T1000 (cell line): ENCODE results near the gene KDM2A.
A peak's percentile ranks its signal among the peaks of the same experiment; 100 is the strongest.

Experiments
- DNase-seq: peaks from one replicate; lab custom pipeline; 2025; ENCODE audit warnings: mixed read lengths; lab: John Stamatoyannopoulos, UW

KDM2A gene

DNA sequence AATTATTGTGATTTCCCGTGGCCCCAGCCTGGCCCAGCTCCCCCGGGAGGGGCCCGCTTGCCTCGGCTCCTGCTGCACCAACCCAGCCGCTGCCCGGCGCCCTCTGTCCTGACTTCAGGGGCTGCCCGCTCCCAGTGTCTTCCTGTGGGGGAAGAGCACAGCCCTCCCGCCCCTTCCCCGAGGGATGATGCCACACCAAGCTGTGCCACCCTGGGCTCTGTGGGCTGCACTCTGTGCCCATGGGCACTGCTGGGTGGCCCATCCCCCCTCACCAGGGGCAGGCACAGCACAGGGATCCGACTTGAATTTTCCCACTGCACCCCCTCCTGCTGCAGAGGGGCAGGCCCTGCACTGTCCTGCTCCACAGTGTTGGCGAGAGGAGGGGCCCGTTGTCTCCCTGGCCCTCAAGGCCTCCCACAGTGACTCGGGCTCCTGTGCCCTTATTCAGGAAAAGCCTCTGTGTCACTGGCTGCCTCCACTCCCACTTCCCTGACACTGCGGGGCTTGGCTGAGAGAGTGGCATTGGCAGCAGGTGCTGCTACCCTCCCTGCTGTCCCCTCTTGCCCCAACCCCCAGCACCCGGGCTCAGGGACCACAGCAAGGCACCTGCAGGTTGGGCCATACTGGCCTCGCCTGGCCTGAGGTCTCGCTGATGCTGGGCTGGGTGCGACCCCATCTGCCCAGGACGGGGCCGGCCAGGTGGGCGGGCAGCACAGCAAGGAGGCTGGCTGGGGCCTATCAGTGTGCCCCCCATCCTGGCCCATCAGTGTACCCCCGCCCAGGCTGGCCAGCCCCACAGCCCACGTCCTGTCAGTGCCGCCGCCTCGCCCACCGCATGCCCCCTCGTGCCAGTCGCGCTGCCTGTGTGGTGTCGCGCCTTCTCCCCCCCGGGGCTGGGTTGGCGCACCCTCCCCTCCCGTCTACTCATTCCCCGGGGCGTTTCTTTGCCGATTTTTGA is 166.8 kb downstream of the KDM2A start:
- no peak for DNase-seq

DNA sequence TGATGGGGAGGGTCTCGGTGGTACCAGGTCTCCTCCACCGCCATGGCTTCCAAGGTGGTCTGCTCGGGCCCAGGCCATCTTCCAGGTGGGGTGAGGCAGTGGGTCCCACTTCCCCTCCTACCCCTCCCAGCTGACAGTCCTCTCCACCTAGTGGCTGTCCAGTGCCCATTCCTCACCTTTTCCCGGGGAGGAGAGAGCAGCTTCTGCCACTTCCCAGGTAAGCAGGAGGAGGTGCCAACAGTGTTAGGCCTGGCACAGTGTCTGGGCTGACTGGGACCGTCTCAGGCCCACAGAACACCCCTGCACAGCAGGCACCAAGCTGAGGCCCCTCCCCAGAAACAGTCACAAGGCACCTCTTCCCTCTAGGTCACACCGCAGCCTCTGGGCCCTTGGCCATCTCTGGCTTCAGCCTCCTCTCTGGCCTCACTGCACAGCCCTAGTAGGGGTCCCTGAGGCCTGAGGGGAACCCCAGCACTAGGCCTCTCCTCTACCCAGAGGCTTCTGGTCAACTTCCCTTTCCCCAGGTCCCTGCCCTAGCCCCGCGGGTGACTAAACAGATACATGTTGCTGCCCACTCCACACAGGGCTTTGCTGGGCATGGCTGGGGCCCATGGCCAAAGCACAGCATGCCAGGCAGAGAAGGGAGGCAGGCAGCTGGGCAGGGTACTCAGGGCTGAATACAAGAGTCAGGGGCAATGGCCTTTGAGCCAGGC is 167.7 kb downstream of the KDM2A start:
- no peak for DNase-seq

DNA sequence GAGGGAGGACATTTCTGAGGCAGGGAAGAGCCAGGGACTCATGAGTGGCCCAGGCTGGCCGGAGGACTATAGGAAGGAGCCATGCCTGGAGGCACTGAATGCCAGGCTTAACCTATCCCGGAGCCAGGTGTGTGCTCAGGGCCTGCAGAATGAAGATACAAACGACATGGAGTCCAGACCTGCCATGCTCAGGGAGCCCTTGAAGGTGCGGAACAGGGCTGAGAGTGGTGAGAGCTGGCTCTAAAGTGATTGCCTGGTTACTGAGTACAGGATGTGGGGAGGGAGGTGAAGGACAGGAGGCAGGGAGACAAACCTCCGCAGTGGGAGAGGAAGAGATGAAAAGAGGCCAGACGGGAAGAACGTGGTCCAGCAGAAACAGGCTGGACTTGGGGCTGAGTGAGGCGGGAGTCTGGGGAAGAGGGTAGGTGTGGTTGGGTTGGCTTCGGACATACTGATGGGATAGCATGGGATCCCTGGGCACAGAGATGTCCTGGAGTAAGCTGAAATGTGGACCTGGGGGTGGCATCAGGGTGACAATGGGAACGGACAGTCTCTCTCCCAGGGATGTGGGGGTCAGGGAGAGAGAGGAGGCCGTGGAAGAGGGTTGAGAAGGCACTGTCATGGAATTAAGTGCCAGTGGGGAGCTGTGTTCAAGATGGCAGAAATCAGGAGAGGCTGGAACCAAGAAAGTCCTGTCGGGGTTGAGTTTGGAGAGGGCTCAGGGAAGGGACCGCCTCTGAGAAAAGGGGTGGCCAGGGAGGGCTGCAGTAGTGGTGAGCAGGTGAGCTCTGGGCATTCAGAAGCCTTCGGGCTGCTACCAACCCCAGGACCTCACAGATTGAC is 168.5 kb downstream of the KDM2A start:
- no peak for DNase-seq

DNA sequence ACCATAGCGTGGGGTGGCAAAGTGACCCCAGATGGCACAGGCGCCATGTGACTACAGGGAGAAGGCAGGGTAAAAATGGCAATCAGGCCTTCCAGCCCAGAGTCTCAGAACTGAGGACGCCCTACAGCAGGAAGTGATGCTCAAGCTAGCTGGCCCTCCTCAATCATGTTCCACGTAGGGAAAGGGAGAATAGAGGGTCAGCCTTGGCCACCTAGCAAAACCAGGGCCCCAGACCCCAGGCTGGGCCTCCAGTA is 169.1 kb downstream of the KDM2A start:
- DNase-seq = no peak

DNA sequence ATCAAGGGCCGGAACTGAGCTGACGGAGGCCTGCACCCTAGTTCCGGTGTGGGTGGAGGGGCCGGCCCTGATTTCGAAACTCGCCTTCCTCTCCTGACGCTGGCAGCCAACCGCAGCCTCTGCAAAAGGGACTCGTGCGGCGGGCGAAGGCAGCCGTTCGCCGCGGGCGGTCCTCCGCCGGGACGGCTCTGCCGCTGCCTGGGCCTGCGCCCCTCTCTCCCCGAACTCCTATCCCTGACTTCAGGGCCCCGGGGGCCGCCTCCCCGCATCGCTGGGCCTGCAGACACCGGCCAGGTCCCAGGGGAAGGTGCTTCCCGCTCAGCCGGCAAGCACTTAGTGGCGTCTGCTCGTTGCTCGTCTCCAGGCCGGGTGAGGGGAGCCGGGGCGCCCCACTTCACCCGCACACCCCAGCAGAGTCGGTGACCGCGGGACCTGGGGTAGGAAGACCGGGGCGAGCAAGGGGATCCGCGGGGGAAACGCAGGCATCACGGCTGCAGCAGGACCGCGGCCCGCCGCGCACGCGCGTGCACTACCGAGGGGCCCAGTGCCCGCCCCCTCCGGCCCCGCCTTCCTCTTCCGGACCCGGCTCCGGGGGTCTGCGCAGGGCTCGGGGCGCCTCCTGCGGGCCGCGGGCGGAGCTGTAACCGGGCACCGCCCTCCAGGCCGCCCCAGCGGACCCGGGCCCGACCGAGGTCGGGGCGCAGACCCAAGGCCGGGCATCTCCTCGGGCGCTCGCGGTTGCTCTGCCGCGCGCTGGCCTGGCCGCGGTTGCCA is 169.6 kb downstream of the KDM2A start:
- DNase-seq = peak; percentile 87

DNA sequence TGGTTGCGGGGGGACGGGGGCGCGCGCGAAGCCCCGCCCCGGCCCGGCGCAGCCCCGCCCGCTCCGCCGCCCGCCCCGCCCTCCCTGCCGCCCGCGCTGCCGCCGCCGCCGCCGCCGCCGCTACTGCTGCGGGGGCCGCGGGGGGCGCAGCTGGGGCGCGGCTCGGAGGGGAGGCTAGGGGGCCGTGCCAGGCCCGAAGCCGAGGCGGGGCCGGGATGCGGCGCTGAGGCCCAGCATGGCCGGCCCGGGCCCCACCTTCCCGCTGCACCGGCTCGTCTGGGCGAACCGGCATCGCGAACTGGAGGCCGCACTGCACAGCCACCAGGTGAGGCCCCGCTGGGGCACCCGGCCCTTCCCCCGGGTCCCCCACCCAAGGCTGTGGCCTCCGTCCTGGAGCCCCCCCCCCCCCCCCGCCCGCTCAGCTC is 170.2 kb downstream of the KDM2A start, which contains the start of gene ANKRD13D:
ANKRD13D (plus strand) TSS at position 78 of the 425 bp plus-strand sequence; CDS start at position 236, 158 bp downstream.
- no peak for DNase-seq

DNA sequence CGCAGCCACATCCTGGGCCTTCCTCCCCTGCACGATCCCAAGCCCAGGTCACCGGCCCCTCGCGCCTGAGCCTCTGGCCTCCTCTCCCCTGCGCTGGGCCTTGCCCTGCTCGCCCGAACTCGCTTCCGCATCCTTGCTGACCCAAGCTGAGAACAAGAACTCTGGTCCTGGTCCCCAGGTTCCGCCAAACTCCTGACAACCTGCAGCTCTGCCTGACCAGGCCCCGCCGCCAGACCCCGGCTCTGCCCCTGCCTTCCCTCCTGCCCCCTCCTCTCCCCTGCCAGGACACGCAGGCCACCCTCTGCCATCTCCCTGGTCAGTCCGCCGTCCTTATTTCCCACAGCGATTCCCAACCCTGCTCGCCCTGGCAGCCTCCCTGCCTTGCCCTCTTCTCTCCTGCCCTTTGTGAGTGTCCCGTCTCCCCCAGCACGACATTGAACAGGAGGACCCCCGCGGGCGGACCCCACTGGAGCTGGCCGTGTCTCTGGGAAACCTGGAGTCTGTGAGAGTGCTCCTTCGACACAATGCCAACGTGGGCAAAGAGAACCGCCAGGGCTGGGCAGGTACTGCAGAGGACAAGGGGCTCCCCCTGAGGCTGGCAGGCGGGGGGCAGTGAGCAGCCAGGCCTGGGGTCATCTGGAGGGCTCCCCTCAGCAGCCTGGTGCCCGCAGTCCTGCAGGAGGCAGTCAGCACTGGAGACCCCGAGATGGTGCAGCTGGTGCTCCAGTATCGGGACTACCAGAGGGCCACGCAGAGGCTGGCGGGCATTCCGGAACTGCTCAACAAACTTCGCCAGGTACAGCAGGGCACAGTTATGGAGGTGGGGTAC is 170.8 kb downstream of the KDM2A start:
- DNase-seq = no peak

DNA sequence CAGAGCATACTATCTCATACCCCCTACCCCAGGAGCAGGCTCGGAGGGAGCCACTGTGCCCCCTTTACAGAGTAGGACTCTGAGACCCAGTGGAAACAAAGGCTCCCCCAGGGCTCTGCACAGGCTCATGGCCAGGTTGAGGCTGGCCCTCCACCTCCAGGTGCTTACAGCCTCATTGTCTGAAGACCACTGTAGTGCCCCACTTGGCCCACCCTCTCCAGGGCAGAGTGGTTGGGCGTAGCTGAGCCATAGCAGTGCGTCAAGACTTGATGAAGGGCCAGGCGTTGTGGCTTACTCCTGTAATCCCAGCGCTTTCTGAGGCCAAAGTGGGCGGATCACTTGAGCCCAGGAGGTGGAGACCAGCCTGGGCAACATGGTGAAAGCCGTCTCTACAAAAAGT is 171.7 kb downstream of the KDM2A start:
- DNase-seq = no peak

DNA sequence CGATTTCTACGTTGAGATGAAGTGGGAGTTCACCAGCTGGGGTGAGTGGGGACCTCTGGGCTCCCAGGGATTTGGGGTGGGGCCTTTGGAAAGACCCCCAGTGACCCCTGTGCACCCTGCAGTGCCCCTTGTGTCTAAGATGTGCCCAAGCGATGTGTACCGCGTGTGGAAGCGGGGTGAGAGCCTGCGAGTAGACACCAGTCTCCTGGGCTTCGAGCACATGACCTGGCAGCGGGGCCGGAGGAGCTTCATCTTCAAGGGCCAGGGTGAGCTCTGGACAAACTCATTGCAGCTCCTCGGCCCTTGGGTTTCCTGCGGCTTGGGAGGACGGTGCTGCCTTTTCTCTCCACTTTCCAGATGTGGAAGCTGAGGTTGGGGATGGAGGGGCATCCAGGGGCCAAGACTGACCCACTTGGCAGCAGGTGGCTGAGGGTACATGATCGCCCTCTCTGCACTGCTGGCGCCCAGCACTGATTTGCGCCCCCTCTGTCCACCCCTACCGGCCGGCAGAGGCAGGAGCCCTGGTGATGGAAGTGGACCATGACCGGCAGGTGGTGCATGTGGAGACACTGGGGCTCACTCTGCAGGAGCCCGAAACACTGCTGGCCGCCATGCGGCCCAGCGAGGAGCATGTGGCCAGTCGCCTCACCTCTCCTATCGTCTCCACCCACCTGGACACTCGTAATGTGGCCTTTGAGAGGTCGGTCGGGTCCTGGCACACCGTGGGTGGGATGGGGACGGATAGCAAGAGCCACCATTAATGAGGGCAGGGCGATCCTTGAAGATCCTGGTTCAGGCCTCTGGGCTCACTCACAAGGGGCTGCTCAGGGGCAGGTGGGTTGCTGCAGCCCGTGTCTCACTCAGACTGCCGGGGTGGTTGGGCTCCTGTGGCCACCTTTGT is 172.7 kb downstream of the KDM2A start:
- DNase-seq = no peak

DNA sequence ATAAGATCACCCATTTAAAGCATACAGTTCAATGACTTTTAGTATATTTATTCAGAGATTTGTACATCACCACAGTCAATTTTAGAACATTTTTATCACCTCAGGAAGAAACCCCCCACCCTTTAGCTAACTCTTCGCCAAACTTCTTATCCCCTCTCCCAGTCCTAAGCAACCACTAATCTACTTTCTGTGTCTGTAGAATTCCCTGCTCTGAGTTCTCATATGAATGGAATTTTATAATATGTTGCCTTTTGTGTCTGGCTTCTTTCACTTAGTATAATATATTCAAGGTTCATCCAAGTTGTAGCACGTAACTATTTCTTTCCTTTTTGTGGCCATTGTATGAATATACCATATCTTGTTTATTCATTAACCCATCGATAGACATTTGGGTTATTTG is 173.6 kb downstream of the KDM2A start:
- no peak for DNase-seq

DNA sequence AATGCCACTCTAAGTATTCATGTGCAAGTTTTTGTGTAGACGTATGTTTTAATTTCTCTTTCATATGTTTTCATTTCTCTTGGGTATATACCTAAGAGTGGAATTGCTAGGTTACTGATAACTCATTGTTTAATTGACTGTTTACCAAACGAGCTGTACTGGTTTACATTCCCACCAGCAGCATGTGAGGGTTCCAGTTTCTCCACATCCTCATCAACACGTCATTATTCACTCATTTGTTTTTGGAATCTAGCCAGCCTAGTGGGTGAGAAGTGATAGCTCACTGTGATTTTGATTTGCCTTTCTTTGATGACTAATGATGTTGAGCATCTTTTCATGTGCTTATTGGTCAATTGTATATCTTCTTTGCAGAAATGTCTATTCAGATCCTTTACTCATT is 174.0 kb downstream of the KDM2A start:
- DNase-seq = no peak

DNA sequence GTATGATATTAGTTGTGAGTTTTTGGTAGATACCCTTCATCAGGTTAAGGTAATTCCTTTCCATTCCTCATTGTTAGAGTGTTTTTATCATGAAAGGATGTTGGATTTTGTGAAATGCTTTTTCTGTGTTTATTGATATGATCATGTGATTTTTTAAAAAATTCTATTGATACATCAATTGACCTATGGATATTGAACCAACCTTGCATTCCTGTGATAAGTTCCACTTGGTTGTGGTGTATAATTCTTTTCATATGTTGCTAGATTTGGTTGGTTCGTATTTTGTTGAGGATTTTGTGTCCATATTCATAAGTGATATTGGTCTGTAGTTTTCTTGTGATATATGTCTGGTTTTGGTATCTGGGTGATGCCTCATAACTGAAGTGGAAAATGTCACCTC is 176.8 kb downstream of the KDM2A start:
- DNase-seq = no peak

DNA sequence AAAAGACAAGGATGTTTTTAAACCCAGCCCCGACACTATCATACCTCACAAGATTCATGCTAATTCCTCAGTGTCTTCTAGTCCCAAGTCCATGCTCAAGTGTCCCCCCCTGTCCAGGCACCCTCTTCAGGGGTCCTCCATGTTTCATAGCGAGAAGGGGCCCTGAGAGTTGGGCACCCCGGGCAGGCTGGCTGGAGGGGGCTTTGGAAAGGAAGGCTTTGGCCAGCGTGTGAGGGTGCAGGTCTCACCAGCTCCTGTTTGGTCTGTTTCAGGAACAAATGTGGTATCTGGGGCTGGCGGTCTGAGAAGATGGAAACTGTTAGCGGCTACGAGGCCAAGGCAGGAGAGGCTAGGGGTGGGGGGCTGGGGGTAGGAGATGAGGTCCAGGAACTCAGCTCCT is 179.7 kb downstream of the KDM2A start:
- DNase-seq = no peak

DNA sequence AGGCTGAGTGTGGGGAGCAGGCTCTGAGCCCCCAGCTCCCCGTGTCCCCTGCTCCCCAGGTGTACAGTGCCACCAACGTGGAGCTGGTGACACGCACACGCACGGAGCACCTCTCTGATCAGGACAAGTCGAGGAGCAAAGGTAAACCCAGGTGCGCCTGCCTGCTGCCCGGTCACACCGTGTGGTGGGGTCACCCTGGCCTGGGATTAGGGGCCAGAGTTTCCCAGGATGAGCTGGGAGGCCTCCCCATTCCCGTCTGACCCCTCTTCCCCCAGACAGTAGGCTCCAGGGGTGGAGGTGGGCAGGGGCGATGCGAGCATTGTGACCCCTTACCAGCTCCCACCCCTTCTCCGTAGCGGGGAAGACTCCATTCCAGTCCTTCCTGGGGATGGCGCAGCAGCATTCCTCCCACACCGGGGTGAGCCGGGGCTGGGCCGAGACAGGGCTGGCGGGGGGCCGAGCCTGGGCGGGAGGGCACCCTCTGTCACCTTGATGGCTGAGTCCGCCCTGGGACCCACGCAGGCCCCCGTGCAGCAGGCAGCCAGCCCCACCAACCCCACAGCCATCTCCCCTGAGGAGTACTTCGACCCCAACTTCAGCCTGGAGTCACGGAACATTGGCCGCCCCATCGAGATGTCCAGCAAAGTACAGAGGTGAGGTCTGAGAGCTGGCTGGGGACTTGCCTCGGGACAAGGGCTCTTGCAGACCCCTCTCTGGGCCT is 180.6 kb downstream of the KDM2A start:
- DNase-seq = no peak

DNA sequence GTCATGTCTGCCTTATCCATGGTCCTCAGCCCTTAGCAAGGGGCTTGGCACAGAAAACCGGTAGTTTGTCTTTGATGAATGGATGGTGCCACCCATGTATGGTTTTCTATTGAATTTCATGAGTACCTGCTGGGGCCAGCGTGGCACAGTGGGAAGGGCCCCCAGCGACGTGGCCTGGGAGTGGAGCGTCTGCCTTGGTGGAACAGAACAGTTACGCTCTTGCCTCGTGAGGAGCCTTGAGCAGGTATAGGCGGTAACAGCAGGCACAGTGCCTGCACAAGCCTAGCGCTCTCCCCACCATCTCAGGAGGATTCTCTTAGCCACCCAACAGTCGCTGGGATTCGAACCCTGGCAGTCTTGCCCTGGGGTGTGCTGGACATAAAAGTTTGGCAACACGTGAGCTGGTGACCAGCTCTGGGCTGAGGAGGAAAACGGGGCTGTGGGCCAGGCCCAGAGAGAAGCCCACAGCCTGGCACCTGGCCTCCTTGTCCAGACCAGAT is 181.2 kb downstream of the KDM2A start:
- no peak for DNase-seq

DNA sequence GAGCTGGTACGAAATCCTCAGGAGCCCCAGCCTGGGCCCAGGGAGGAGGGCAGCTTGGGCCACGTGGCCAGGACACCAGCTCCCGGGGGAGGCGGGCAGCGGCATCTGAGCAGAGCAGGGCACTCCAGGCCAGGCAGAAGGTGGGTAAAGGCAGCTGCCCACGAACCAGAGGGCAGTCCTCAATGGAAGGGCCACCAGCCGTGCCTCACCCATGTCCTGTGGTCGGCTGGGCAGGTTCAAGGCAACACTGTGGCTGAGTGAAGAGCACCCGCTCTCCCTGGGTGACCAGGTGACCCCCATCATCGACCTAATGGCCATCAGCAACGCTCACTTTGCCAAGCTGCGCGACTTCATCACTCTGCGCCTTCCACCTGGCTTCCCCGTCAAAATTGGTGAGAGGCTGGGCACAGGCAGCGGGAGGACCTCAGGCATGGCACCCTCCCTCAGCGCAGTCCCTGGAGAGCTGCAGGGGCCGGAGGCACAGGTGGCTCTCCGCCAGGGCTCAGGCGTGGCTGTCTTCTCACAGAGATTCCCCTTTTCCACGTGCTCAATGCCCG is 181.8 kb downstream of the KDM2A start:
- DNase-seq = no peak

DNA sequence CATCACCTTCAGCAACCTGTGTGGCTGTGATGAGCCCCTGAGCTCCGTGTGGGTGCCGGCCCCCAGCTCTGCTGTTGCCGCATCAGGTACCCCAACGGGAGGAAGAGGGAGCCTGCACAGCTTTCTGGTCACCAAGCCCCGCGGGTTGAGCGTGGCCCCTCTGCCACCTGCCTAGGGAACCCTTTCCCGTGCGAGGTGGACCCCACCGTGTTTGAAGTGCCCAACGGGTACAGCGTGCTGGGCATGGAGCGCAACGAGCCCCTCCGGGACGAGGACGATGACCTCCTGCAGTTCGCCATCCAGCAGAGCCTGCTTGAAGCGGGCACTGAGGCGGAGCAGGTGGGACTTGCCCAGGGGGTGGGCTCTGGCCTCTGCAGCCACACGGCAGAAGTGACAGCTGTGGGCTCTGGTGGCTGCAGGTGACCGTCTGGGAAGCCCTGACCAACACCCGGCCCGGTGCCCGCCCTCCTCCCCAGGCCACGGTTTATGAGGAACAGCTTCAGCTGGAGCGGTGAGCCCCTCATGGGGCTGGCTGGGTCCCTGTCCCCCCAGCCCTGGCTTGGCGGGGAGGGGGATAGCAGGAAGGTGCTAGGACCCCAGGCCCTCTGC is 182.4 kb downstream of the KDM2A start:
- DNase-seq = no peak

DNA sequence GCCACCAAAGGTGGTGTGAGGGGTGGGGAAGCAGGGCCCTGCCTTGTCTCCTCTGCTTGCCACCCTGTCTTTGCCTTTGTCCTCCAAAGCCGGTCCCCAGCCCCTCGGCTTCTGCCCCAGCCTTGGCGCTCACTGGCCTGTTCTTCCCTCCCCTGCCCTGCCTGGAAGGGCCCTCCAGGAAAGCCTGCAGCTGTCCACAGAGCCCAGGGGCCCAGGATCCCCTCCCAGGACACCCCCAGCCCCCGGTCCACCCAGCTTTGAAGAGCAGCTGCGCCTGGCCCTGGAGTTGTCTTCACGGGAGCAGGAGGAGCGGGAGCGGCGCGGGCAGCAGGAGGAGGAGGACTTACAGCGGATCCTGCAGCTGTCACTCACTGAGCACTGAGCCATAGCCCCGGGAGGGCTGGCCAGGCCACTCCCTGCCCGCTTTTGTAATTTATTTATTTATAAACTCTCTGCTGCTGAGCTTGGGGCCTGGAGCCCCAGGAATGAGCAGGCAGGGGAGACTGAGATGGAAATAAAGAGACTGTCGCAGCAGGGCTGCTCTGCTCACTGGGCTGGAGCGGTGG is 183.0 kb downstream of the KDM2A start:
- no peak for DNase-seq
